Kidney (tissue), 14 donors: Measurements from ENCODE around the gene PPP2CA. TPM values are rescaled to one million over a fixed set of nuclear protein-coding genes. Genes with fewer than 3 reads are reported as not detected.
A peak's percentile ranks its signal among the peaks of the same experiment; 100 is the strongest.

Experiments used
- DNase-seq, 5 donors: peaks; one replicate each; pipeline ENCODE4 v3.0.0-alpha.2; 2013 to 2020
- FAIRE-seq: peaks from 2 replicates; lab custom pipeline; 2012; peaks lifted over from hg19 to GRCh38; lab: Jason Lieb, UNC
- H3K27ac ChIP-seq, 2 donors: one replicate each; pipeline ENCODE4 v1.7.0; 2013; ENCODE audit warnings: low read depth in 2 of 2, low read length in 2 of 2, inconsistent platforms in 1 of 2
- H3K27me3 ChIP-seq: one replicate; pipeline ENCODE4 v1.7.1; 2013; ENCODE audit warnings: low read length, inconsistent platforms; ENCODE audit not compliant: control insufficient read depth, insufficient read depth
- H3K36me3 ChIP-seq, 3 donors: one replicate each; pipeline versions ENCODE4 v1.7.0 to v1.7.1; 2013; ENCODE audit warnings: low read length in 3 of 3, control low read depth in 1 of 3, inconsistent platforms in 1 of 3; ENCODE audit not compliant: insufficient read depth in 3 of 3, control insufficient read depth in 2 of 3
- H3K4me1 ChIP-seq, 3 donors: one replicate each; pipeline versions ENCODE4 v1.7.0 to v1.7.1; 2013; ENCODE audit warnings: low read length in 3 of 3, inconsistent platforms in 1 of 3, low read depth in 1 of 3; ENCODE audit not compliant: control insufficient read depth in 2 of 3, insufficient read depth in 2 of 3
- H3K4me3 ChIP-seq, 3 donors: one replicate each; pipeline versions ENCODE4 v1.7.0 to v1.8.1; 2013; ENCODE audit warnings: low read length in 3 of 3, control low read depth in 1 of 3, inconsistent platforms in 1 of 3
- H3K9ac ChIP-seq, 3 donors: one replicate each; pipeline versions ENCODE4 v1.7.0 to v1.7.1; 2013; ENCODE audit warnings: low read length in 3 of 3, control low read depth in 1 of 3, inconsistent platforms in 1 of 3
- H3K9me3 ChIP-seq, 3 donors: one replicate each; pipeline versions ENCODE4 v1.7.0 to v1.7.1; 2013; ENCODE audit warnings: low read length in 3 of 3, control low read depth in 1 of 3, inconsistent platforms in 1 of 3; ENCODE audit not compliant: control insufficient read depth in 2 of 3, insufficient read depth in 1 of 3
- intact Hi-C: fragments of 100-400 bp; cut with DNase I; formaldehyde crosslinking; loops from one replicate; pipeline ENCODE4 v1.11.1; 2022
- polyA plus RNA-seq: library from polyadenylated mRNA; stranded (reverse); fragments of 350-450 nt; fragmentation: Illumina TruSeq; extraction: RNeasy Lipid Tissue Mini Kit (QIAGEN cat#74804); gene quantifications from one replicate; pipeline ENCODE4 v1.2.3, GENCODE V29; 2014; ENCODE audit warnings: low read depth, low replicate concordance; ENCODE audit not compliant: insufficient read depth
- total RNA-seq: library from RNA; stranded (reverse); fragmentation: NEBNext Ultra II Directional; extraction: Animal tissue kit (Norgen Biotek cat#: 25700); gene quantifications from one replicate; pipeline ENCODE4 v1.2.1, GENCODE V29; 2021
- TF ChIP-seq, protein P1 (sequence below): IDR thresholded peaks from 3 replicates; pipeline ENCODE4 v1.5.1; 2012; ENCODE audit warnings: mild to moderate bottlenecking, moderate library complexity, borderline replicate concordance; ENCODE audit not compliant: insufficient read depth; ENCODE audit errors: extremely low read depth
- donor health status: control.
- donor health status: control.
- donor health status: control.
- donor health status: control.
- donor health status: control.
- donor health status: DM: yes; HTN: yes; CAD: no.
- donor health status: Normal renal cell carcinoma (clear cell type).

Gene PPP2CA
- total and polyA plus RNA-seq, 2 donors from 2014 or later = 94.8 to 121 TPM

- H3K9me3 ChIP-seq = no peaks in the 10 kb centered on the region
- FAIRE-seq (no peak), DNase-seq (peak; percentile 88 to 94 (median 92))
- peaks cover 0 to 13% (median 12%) of the 10 kb centered on the region in 3 donors for H3K4me1 ChIP-seq
- no peaks in the 10 kb centered on the region for H3K27me3 ChIP-seq
- intact Hi-C loops = no loop called here
- peak within 1 kb of the TSS; percentile 90 to 98 (median 97) for H3K9ac ChIP-seq
- H3K4me3 ChIP-seq = peak within 1 kb of the TSS; percentile 78 to 99 (median 95)
- H3K36me3 ChIP-seq = peaks cover under 1 to 7% (median 3%) of the 10 kb centered on the region in 3 donors
- peak within 1 kb of the TSS; percentile 99 for H3K27ac ChIP-seq
- TF ChIP-seq, protein P1, sequence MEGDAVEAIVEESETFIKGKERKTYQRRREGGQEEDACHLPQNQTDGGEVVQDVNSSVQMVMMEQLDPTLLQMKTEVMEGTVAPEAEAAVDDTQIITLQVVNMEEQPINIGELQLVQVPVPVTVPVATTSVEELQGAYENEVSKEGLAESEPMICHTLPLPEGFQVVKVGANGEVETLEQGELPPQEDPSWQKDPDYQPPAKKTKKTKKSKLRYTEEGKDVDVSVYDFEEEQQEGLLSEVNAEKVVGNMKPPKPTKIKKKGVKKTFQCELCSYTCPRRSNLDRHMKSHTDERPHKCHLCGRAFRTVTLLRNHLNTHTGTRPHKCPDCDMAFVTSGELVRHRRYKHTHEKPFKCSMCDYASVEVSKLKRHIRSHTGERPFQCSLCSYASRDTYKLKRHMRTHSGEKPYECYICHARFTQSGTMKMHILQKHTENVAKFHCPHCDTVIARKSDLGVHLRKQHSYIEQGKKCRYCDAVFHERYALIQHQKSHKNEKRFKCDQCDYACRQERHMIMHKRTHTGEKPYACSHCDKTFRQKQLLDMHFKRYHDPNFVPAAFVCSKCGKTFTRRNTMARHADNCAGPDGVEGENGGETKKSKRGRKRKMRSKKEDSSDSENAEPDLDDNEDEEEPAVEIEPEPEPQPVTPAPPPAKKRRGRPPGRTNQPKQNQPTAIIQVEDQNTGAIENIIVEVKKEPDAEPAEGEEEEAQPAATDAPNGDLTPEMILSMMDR = no peak
These were observed 49.1 kb downstream of the PPP2CA start, which contains the start of gene SKP1 for GRCh38 chr5:134176511-134177368. Gene SKP1, minus strand, starts transcription at chr5:134176950. Its CDS starts 2,928 bp downstream, at chr5:134174022.

DNA sequence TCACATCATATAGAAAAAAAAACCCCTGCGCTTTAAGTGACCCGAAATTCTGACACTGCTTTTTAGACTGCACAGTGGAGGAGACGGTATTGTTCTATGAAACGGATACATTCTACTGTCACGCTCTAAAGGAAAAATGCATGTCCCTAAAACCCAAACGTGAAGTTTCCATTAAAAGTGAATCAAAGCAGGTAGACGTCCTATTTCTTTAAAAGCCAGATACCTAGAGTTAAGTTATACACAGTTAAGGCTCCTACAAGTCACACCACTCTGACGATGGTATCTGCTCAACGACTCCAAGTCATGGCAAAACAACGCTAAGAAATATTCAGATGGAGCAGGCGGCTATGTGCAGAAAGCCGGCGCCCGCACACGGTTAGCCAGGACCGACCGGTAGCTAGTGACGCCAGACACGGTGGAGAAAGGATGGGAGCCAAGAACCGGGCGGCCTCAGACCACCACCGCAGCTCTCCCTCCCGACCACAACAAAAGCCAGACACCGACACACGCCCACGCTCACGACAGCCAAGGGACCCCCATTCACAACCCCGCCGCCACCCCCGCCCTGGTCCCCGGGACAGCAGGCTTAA is 49.9 kb downstream of the PPP2CA start:
- FAIRE-seq = no peak

DNA sequence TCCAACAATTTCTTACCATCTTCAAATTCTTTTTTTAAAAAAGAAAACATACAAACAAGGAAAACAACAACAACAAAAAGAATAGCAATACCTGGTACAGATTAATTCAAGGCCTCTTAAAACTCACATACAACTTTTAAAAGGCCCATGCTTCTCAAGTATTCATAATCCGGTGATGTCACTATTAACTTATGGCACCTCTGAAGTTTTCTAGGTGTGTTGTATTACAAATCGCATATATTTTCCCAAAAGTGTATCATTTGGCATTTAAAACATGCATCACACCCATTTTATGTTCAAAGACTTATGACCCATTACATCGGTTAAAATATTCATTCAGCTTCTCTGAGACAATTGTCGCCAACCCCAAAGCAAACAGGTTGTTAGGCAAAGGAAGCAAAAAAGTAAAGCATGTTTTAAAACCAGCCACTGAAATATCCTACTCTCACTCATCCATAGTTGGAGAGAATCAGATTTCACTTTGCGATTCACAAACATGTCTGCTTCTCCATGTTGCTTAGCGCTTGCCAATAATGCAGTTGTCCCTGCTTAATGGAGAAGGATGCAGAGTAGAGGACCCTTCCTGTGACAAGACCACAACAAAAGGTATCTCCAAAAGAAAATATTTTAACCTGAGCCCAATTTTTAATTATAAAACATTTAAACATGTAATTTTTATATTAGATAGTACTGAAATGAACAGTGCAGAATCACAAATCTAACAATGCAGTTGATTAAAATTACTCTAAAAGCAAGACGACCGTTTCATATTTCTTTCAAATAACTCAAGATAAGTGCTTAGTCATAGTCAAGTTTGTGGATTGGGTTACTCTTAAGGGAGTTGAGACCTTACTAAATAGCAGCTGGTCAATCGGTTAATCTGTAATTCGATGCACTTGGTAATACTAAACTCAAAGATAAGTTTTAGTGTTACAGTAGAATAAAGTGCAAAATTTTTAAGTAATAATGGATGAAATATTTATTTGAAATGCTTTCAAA is 50.7 kb downstream of the PPP2CA start:
- Histone ChIP-seq H3K9ac (peak overlapping the region; percentile 90 to 98 (median 97)), H3K4me1 (peaks cover 0 to 18% (median 13%) of the 10 kb centered on the region in 3 donors), H3K36me3 (peaks cover 7 to 15% (median 15%) of the 10 kb centered on the region in 3 donors), H3K27me3 (no peaks in the 10 kb centered on the region), H3K27ac (peak overlapping the region in 1 of 2 donors; percentile 99), H3K9me3 (no peaks in the 10 kb centered on the region), H3K4me3 (peak overlapping the region; percentile 78 to 99 (median 95))
- DNase-seq (peak in 2 of 5 donors; percentile 61 to 67), FAIRE-seq (no peak)
- TF ChIP-seq, protein P1 = no peak
- intact Hi-C loops = no loop called here

More for the DNA sequence above, 49.9 kb downstream of the PPP2CA start:
- Histone ChIP-seq H3K9ac (peak overlapping the region; percentile 90 to 98 (median 97)), H3K36me3 (peaks cover 6 to 7% (median 7%) of the 10 kb centered on the region in 3 donors), H3K27ac (peak overlapping the region; percentile 99), H3K9me3 (no peaks in the 10 kb centered on the region), H3K4me3 (peak overlapping the region; percentile 78 to 99 (median 95)), H3K27me3 (no peaks in the 10 kb centered on the region), H3K4me1 (peaks cover 0 to 13% (median 12%) of the 10 kb centered on the region in 3 donors)
- DNase-seq = peak in 3 of 5 donors; percentile 43 to 80 (median 50)
- TF ChIP-seq, protein P1 = no peak
- intact Hi-C loops = no loop called here
